ENCODE measurements around the gene SEMA6B.

SEMA6B gene

DNA sequence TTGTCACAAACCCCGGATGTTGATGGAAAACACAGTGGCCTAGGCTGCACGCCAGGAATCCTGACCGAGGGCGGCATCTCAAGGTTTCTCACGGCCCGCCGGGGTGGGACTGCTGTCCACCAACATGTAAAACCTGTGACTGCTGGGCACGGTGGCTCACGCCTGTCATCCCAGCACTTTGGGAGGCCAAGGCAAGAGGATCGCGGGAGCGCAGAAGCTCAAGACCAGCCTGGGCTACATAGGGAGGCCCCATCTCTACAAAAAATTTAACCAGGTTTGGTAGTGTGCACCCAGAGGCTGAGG lies 52.4 kb downstream of the SEMA6B start:
- POLR2A ChIA-PET: no interaction called here

DNA sequence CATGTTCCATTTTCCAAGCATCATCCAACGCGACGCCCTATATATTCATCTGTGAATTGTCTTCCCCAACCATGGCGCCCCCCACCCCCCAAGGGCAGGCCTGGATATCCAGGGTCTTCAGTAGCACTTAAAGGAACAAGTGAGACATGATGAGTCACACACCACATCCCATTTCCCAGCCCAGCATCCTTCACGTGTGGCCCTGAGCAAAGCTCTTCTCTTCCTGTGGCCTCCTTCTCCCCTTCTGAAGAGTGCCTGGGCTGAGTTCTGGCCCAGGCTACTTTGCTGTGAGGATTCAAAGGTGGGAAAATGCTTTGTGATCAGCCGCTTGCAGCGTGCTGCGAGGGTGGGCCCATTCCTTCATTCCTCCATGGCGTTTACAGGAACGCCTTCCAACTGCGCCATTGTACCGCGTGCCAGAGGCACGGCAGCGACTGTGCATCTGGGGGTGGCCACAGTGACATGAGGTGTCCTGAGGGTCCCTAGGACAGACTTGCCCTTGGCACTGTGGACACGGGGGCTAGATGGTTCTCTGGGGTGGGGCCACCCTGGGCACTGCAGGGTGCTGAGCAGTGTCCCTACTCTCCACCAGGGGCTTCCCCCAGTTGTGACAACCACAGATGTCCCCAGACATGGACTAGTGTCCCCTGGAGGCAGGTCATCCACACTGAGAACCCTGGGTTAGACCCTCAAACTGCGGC lies 52.9 kb downstream of the SEMA6B start:
- POLR2A ChIA-PET: no interaction called here
- Histone ChIP-seq H3K4me3 (ENCODE audit: low read depth, low read length) (no peak overlapping the region), H3K27ac (ENCODE audit: extremely low read depth, low read depth, low read length) (no peak overlapping the region), H3K9me3 (ENCODE audit: control insufficient read depth, insufficient read depth, low read depth, low read length) (no peaks in the 10 kb centered on the region), H3K4me1 (ENCODE audit: control insufficient read depth, insufficient read depth, low read length) (no peaks in the 10 kb centered on the region), H3K36me3 (ENCODE audit: control insufficient read depth in 2 of 2, insufficient read depth in 1 of 2, low read length in 2 of 2) (peaks cover 0 to 50% of the 10 kb centered on the region in 2 experiments; a peak in 2 of 3 replicates)
- TF ChIP-seq TCF7L2 (IDR thresholded peaks at IDR 0.05; ENCODE audit: borderline replicate concordance, low read depth, low read length): no peak
- CTCF ChIA-PET: no interaction called here

More for the DNA sequence above, 52.4 kb downstream of the SEMA6B start:
- Histone ChIP-seq H3K9me3 (ENCODE audit: control insufficient read depth, insufficient read depth, low read depth, low read length) (no peaks in the 10 kb centered on the region), H3K27ac (ENCODE audit: extremely low read depth, low read depth, low read length) (no peak overlapping the region; the same call in 1 of the 2 replicates), H3K4me3 (ENCODE audit: low read depth, low read length) (no peak overlapping the region), H3K36me3 (ENCODE audit: control insufficient read depth in 2 of 2, insufficient read depth in 1 of 2, low read length in 2 of 2) (peaks cover 0 to 45% of the 10 kb centered on the region in 2 experiments; a peak in 2 of 3 replicates), H3K4me1 (ENCODE audit: control insufficient read depth, insufficient read depth, low read length) (no peaks in the 10 kb centered on the region)
- CTCF ChIA-PET: interaction anchor here (3.6 kb wide), 1 partner anchor 17 kb away, joined by 24 read pairs; no protein-coding TSS in a partner anchor
- TF ChIP-seq ZNF433 (tag by site-specific recombination; IDR thresholded peaks at IDR 0.05; ENCODE audit: low read depth) (no peak), ZNF530 (tag by site-specific recombination; IDR thresholded peaks at IDR 0.05; ENCODE audit: low read depth) (no peak), ZNF664 (tag by site-specific recombination; IDR thresholded peaks at IDR 0.05) (no peak), ZNF48 (tag by site-specific recombination; IDR thresholded peaks at IDR 0.05) (no peak)

DNA sequence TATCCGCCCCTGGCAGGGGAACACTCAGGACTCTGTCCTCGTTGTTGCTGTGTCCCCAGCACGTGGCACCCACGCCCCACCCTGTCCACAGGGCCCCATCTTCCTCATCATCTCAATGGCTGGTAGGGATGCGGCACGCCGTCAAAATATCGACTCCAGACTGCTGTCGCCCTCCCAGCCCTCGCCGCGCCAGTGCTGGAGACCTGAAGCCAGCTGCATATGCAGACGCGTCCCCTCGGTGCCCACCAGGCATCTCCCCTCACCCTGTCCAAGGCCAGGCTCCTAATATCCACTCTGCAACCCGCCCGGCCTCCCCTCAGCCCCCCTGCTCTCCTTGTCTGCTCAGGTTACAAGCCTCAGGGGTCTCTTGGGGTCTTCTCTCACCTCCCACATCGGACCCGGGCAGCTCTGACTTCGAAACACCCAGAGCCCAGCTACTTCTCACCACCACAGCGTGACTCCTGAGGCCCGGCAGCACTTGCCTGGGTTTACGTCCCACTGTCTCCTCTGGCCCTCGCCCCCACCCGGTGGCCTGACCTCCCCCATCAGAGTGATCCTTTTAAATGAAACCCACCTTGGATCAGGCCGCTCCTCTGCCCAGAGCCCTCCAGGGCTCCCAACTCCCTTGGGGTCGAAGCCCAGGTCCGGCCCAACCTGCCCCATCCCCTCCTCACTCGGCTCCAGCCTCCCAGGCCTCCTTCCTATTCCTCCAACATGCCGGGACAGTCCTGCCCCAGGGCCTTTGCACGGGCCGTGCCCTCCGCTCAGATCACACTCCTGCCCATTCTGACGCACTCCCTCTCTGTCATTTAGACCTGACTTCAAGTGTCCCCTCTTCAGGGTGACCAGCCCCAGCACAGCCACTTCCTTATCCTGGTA lies 53.7 kb downstream of the SEMA6B start:
- peaks cover 0 to 58% of the 10 kb centered on the region in 2 experiments; a peak in 2 of 3 replicates for H3K36me3 ChIP-seq (ENCODE audit: control insufficient read depth in 2 of 2, insufficient read depth in 1 of 2, low read length in 2 of 2)
- CTCF ChIA-PET: interaction anchor here (0.6 kb wide), 2 partner anchors 10 to 380 kb away, joined by 3 to 4 read pairs; no protein-coding TSS in a partner anchor

More for the DNA sequence above, 53.7 kb downstream of the SEMA6B start:
- Histone ChIP-seq H3K4me1 (ENCODE audit: control insufficient read depth, insufficient read depth, low read length) (no peaks in the 10 kb centered on the region), H3K27ac (ENCODE audit: extremely low read depth, low read depth, low read length) (no peak overlapping the region), H3K9me3 (ENCODE audit: control insufficient read depth, insufficient read depth, low read depth, low read length) (no peaks in the 10 kb centered on the region), H3K4me3 (ENCODE audit: low read depth, low read length) (no peak overlapping the region)
- TF ChIP-seq ZNF623 (tag by site-specific recombination; IDR thresholded peaks at IDR 0.05) (peak; percentile 100), ZFP41 (tag by site-specific recombination; IDR thresholded peaks at IDR 0.05; ENCODE audit: borderline replicate concordance) (no peak), ZBTB8A (tag by site-specific recombination; IDR thresholded peaks at IDR 0.05) (no peak), ZNF324 (tag by site-specific recombination; IDR thresholded peaks at IDR 0.05) (no peak), ZNF174 (tag by site-specific recombination; IDR thresholded peaks at IDR 0.05) (no peak), ZNF561 (tag by site-specific recombination; IDR thresholded peaks at IDR 0.05; ENCODE audit: borderline replicate concordance) (no peak), ZNF624 (tag by site-specific recombination; IDR thresholded peaks at IDR 0.05) (no peak), KLF8 (tag by site-specific recombination; IDR thresholded peaks at IDR 0.05) (peak; percentile 25; the same call in 1 of the 2 replicates), ZBTB7A (tag by site-specific recombination; IDR thresholded peaks at IDR 0.05; ENCODE audit: low read depth) (peak; percentile 42; the same call in 1 of the 2 replicates), FEZF1 (tag by site-specific recombination; IDR thresholded peaks at IDR 0.05) (no peak), OSR2 (tag by site-specific recombination; IDR thresholded peaks at IDR 0.05) (no peak)
- TF ChIP-seq, protein P1, sequence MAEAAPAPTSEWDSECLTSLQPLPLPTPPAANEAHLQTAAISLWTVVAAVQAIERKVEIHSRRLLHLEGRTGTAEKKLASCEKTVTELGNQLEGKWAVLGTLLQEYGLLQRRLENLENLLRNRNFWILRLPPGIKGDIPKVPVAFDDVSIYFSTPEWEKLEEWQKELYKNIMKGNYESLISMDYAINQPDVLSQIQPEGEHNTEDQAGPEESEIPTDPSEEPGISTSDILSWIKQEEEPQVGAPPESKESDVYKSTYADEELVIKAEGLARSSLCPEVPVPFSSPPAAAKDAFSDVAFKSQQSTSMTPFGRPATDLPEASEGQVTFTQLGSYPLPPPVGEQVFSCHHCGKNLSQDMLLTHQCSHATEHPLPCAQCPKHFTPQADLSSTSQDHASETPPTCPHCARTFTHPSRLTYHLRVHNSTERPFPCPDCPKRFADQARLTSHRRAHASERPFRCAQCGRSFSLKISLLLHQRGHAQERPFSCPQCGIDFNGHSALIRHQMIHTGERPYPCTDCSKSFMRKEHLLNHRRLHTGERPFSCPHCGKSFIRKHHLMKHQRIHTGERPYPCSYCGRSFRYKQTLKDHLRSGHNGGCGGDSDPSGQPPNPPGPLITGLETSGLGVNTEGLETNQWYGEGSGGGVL (tag by site-specific recombination; IDR thresholded peaks at IDR 0.05): no peak
- TF ChIP-seq, protein P2, sequence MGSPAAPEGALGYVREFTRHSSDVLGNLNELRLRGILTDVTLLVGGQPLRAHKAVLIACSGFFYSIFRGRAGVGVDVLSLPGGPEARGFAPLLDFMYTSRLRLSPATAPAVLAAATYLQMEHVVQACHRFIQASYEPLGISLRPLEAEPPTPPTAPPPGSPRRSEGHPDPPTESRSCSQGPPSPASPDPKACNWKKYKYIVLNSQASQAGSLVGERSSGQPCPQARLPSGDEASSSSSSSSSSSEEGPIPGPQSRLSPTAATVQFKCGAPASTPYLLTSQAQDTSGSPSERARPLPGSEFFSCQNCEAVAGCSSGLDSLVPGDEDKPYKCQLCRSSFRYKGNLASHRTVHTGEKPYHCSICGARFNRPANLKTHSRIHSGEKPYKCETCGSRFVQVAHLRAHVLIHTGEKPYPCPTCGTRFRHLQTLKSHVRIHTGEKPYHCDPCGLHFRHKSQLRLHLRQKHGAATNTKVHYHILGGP (tag by site-specific recombination; IDR thresholded peaks at IDR 0.05): no peak
- TF ChIP-seq, protein P3, sequence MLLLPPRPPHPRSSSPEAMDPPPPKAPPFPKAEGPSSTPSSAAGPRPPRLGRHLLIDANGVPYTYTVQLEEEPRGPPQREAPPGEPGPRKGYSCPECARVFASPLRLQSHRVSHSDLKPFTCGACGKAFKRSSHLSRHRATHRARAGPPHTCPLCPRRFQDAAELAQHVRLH (tag by site-specific recombination; IDR thresholded peaks at IDR 0.05): no peak
- TF ChIP-seq, protein P4, sequence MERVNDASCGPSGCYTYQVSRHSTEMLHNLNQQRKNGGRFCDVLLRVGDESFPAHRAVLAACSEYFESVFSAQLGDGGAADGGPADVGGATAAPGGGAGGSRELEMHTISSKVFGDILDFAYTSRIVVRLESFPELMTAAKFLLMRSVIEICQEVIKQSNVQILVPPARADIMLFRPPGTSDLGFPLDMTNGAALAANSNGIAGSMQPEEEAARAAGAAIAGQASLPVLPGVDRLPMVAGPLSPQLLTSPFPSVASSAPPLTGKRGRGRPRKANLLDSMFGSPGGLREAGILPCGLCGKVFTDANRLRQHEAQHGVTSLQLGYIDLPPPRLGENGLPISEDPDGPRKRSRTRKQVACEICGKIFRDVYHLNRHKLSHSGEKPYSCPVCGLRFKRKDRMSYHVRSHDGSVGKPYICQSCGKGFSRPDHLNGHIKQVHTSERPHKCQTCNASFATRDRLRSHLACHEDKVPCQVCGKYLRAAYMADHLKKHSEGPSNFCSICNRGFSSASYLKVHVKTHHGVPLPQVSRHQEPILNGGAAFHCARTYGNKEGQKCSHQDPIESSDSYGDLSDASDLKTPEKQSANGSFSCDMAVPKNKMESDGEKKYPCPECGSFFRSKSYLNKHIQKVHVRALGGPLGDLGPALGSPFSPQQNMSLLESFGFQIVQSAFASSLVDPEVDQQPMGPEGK (tag by site-specific recombination; IDR thresholded peaks at IDR 0.05): 0 out of 2 replicates have a peak, but pooled peaks have one; percentile 15
- POLR2A ChIA-PET: no interaction called here

All from HEK293 (cell line).